GM21367 (cell line): ENCODE measurements around the gene TBK1.

ENCODE experiments used
- ATAC-seq: cut with Tn5 transposase; IDR thresholded peaks from one replicate; pipeline ENCODE4 v1.9.1; 2021; ENCODE audit not compliant: unreplicated experiment

TBK1 gene

GRCh38 chr12:64451687-64452558 lies at the start of gene TBK1:
Gene TBK1 (plus strand): TSS chr12:64452120. CDS start chr12:64455871, 3,751 bp downstream.
- ATAC-seq: peak; percentile 83

- no peak for ATAC-seq
Measured at GRCh38 chr12:64402181-64402580, 49.7 kb upstream of the TBK1 start.

- peak; percentile 94 for ATAC-seq
Measured at GRCh38 chr12:64403707-64404469, 48.0 kb upstream of the TBK1 start, which contains the start of gene XPOT. Gene XPOT (plus strand): TSS chr12:64404392. CDS start chr12:64410036, 5,644 bp downstream.

- ATAC-seq: peak; percentile 23
Measured at GRCh38 chr12:64404470-64405256, 47.3 kb upstream of the TBK1 start.

- no peak for ATAC-seq
Measured at GRCh38 chr12:64407342-64408223, 44.3 kb upstream of the TBK1 start.

- ATAC-seq: no peak
Measured at GRCh38 chr12:64411427-64411826, 40.5 kb upstream of the TBK1 start.

GRCh38 chr12:64412459-64412858 lies 39.5 kb upstream of the TBK1 start:
- no peak for ATAC-seq

GRCh38 chr12:64413884-64414283 lies 38.0 kb upstream of the TBK1 start:
- no peak for ATAC-seq

GRCh38 chr12:64418209-64418608 lies 33.7 kb upstream of the TBK1 start:
- ATAC-seq: no peak

- ATAC-seq: no peak
Measured at GRCh38 chr12:64419696-64420095, 32.2 kb upstream of the TBK1 start.

- no peak for ATAC-seq
Measured at GRCh38 chr12:64427988-64428387, 23.9 kb upstream of the TBK1 start.

GRCh38 chr12:64428956-64429355 lies 23.0 kb upstream of the TBK1 start:
- no peak for ATAC-seq

- ATAC-seq: no peak
Measured at GRCh38 chr12:64430886-64431285, 21.0 kb upstream of the TBK1 start.

GRCh38 chr12:64431791-64432190 lies 20.1 kb upstream of the TBK1 start:
- ATAC-seq: no peak

- no peak for ATAC-seq
Measured at GRCh38 chr12:64433915-64434314, 18.0 kb upstream of the TBK1 start.

GRCh38 chr12:64440100-64440499 lies 11.8 kb upstream of the TBK1 start:
- ATAC-seq: no peak

- ATAC-seq: no peak
Measured at GRCh38 chr12:64445490-64445889, 6.4 kb upstream of the TBK1 start.

GRCh38 chr12:64446295-64446694 lies 5.6 kb upstream of the TBK1 start:
- ATAC-seq: no peak

- no peak for ATAC-seq
Measured at GRCh38 chr12:64450057-64450640, 1.8 kb upstream of the TBK1 start.
